ENCODE measurements around the gene ELMOD3.

DNA sequence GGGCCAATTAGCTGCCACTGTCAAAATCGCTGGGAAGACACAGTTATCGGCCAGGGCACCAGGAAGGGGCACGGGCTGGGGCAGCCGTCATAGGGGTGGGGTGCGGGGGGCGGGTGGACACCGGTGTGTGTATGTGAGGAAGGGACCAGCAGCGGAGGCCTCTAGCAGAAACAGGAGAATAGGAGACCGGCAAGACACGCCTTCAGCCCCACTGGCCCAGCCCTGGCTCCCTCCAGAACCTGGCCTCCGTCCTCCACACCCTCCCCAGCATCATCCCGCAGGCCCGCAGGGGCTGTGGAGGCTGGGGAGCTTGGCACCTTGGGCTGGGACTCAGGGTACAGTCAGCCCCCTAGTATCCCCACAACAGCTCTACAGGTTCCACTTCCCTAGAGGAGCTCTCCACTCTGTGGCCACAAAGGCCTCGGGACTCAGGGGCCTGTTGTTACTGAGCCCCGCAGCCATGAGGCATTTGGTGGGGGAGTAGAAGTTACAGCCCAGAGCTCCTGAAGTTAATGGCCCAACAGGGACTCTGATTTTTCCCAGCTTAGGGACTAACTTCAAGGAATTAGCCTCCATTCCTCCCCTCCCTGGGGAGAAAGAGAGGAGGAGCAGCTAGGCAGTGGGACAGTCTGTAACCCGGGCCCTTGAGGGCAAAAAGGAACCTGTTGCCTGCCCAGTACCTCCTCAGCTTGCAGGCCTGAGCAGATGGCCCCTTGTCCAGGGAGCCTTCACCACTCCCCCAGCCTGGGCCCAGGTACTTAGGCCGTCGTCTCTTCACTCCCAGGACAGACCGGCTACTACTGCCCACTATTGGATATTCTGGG lies 83.8 kb downstream of the ELMOD3 start:
- TF ChIP-seq, protein P1, sequence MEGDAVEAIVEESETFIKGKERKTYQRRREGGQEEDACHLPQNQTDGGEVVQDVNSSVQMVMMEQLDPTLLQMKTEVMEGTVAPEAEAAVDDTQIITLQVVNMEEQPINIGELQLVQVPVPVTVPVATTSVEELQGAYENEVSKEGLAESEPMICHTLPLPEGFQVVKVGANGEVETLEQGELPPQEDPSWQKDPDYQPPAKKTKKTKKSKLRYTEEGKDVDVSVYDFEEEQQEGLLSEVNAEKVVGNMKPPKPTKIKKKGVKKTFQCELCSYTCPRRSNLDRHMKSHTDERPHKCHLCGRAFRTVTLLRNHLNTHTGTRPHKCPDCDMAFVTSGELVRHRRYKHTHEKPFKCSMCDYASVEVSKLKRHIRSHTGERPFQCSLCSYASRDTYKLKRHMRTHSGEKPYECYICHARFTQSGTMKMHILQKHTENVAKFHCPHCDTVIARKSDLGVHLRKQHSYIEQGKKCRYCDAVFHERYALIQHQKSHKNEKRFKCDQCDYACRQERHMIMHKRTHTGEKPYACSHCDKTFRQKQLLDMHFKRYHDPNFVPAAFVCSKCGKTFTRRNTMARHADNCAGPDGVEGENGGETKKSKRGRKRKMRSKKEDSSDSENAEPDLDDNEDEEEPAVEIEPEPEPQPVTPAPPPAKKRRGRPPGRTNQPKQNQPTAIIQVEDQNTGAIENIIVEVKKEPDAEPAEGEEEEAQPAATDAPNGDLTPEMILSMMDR (optimal IDR thresholded peaks at IDR 0.05 in 1 of 3, IDR thresholded peaks at IDR 0.05 in 1 of 3, conservative IDR thresholded peaks at IDR 0.05 in 1 of 3; ENCODE audit: extremely low read depth in 1 of 3, insufficient read depth in 2 of 3, low read length in 3 of 3), result no peak
- no peak for TF ChIP-seq EZH2 (IDR thresholded peaks at IDR 0.05; ENCODE audit: low read length)

Measured in keratinocyte (primary cell).